Stimulated activated CD8-positive, alpha-beta memory T cell treated with anti-CD3 and anti-CD28 coated beads, Interleukin-12 subunit alpha, Interleukin-12 subunit beta, amount 100 ng/mL, for 1 hour (primary cell): ENCODE data around the gene STIL.
"Not testable (repeated sequence)": the region's sequence is repeated elsewhere in the genome, so short reads cannot be mapped to it uniquely, and the experiment has no call there.

ENCODE experiments used
- DNase-seq: peaks from one replicate; pipeline ENCODE4 v3.0.0-alpha.2; 2020; ENCODE audit warnings: low read depth

The STIL gene

DNA sequence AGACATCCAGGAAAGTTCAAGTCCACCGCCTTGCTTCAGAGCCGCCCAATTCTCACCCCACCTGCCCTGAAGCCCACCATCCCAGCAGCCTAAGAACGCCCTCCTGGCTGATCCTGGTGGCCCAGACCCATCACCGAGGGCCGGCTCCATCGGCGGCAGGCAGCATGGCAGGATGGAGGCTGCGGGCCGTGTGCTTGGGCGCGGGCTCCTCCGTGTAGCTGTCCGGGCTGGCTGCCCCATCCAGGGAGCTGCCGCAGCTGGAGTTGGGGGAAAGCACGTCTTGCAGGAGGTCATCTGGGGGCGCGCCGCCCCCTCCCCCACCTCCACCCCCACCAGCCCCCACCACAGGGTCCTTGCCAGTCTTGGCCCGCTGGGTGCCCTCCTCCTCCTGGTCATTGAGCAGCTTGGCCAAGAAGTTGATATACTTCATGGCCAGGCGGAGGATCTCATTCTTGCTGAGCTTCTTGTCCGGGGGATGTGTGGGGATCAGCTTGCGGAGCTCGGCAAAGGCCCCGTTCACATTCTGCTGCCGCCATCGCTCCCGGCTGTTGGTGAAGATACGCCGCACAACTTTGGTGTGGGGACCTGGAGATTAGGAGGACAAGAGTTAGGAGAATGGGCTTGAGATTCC, 94.2 kb downstream of the STIL start:
- DNase-seq = no peak

DNA sequence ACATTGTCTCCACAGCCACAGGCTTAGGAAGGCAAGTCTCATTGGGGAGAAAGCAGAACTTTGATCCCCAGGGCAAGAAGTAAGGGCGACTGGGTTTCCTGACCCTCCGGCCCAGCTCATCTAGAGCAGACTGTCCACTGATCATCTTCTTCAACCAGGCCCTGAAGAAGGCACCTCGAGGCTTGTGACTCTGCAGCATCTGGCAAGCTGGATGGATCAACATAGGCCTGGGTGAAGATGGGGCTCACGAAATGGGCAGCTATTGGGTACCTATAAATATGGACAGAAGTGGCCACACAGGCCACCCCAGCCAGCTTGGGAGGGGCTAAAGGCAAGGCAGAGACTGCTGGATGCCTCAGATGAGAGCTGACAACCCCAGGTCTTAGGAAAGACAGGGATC, 94.9 kb downstream of the STIL start:
- DNase-seq = no peak

DNA sequence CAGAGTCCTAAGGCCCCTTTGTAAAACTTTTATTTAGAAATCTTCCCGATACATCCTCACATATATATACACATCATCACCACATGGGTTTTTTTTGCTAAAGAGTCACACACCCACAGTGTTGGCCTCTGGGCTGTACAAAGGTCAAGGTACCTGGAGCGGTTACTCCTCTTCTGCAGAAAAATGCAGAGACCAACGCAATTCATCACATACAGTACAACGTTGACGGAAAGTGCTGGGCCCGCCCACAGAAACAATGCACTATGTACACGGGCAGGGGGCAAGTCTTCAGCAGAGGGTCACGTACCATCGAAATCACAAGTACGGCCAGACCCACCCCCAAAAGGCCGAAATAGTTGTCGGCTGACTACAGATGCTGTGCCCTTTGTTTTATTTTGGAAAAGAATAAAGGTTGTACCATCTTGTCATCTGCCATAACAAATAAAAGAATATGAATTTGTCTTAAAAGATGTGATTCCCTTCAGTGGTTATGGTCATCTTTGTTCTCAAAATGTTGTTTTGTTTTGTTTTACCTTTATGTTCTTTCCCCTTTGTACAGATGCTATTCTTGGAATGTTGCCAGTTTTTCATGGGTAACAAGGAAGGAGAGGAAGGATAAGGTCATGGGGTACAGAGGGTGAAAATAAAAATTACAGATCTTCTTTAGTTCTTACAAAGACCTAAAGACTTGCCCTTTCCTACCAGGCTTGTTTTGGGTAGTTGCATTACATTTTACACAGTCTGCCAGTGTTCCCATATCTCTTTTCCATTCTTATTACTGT, 97.5 kb downstream of the STIL start:
- no peak for DNase-seq

DNA sequence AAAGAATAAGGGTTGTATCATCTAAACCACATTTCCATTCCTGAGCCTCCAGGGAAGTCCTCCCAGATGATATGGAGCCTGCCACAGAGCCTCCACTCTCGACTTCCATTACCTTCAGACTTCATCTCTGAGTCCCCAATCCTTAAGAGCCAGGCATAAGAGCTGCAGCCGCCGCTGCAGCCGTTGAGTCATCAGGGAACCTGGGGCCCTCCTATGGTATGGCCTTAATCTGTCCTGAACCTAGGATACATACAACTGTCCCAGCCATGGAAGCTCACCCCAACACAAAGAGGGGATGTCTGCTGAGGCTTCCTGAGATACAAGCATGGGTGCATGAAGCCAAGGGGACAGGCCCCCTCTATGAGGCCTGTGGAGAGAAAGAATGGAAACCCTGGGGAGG, 98.2 kb downstream of the STIL start:
- no peak for DNase-seq

DNA sequence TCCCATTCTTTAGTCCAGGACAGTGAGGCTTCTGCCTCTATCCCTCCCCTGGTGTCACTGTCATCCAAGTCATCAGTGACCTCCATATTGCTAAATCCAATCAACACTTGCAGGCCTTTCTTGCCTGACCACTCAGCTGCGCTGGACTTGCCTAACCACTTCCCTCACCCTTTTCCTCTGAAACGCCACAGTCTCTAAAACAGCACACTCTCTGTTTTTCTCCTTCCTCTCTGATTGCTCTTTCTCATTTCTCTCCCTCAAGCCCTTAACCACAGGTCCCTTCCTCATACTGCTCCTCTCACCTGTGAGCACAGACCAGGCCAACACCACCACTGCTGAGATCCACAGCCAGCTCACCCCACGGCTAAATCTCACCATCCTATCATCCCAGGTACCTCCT, 99.4 kb downstream of the STIL start:
- no peak for DNase-seq

DNA sequence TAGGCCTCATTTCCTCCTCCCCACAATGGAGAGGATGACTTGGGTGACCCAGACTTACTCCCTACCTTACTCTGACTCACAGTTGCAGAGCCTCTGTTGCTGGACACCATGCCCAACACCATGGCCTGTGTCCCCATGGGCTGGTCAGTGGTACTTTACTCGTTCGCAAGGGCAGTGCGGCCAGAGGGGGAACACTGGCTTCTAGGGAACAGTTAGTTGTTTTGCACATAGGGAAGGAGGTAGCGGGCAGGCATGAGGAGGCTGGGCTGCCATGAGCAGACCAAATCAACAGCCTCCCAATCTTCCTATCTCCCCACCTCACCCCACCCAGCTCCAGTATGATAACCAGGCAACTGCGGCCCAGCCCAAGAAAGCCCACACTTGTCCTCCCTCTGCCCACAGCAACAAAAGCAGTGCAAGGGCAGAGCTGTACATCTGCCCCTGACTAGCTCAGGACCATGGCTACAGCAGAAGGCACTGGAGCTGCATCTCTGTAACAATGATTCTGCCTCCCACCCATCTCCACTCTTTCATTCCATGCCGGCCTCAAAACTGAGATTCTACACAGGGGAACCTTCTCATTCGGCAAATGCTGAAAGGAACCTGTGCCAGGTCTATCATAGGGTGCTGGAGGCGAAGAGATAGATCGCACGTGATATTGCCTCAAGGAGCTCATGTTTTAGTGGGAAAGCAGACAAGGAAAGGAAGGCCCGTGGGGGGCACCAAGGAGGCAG, 100.5 kb downstream of the STIL start:
- DNase-seq = no peak

DNA sequence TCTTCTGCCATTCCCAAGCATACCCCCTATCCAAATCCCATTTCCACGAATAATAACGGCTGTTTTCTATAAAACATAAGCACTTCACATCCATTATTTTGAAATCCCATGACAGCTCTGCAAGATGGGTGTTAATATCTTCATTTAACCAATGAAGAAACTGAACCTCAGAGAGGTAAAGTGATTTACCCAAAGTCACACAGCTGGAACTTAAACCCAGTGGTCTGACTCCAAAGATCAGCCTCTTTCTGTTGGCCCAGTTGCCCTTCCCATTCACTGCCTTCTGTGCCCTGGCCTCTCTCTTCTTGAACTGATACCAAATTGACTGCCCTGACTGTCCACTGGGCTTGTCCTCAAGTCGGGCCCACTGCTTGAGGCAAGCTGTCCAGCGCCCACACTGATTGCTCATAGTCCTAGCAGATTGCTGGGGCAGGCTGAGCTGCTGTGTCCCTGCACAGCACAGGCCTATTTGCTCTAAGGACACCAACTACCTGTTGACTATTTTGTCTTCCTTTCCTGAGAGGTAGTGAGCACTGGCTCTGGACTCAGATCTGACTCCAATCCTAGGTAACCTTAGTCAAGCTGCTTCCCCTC, 101.2 kb downstream of the STIL start:
- no peak for DNase-seq

DNA sequence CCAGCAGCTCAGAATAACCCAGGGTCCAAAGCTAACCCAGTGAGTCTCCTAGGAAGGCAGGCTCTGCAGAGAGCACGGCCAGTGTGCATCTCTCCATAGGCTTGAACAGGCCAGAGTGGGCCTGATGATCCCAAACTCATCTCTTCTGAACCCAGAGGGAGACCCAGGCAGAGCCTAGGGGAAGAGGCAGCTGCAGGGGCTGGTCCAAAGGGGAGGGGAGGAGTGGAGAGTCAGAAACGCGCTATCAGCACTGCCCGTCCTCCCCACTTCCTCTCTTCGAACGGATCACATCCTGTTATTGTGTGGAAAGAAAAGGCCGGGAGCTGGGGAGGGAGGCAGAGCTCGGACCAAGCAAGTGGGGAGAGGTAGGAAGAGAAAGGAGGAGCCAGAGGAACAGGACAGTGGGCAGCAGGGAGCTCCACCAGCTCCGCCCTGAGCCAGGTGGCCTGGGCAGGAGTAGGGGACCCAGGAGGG, 102.1 kb downstream of the STIL start:
- DNase-seq = no peak

DNA sequence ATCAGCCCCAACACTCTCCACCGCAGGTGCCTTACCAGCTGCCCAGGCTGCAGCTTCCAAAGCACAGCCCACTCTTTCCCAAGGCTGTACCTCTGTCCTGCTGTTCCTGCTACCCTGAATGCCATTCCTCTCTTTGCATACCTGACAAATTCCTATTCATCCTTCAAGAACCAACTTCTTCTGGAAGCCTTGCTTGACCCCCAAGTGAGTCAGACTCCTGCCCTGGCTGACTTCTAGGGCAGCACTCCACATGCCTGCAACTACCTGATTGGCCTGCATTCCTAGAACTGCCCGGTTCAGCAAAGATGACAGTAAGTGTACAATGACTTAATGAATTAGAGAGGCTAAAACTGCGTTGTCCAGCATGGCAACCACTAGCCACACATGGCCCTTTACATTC, 103.3 kb downstream of the STIL start:
- DNase-seq = no peak

DNA sequence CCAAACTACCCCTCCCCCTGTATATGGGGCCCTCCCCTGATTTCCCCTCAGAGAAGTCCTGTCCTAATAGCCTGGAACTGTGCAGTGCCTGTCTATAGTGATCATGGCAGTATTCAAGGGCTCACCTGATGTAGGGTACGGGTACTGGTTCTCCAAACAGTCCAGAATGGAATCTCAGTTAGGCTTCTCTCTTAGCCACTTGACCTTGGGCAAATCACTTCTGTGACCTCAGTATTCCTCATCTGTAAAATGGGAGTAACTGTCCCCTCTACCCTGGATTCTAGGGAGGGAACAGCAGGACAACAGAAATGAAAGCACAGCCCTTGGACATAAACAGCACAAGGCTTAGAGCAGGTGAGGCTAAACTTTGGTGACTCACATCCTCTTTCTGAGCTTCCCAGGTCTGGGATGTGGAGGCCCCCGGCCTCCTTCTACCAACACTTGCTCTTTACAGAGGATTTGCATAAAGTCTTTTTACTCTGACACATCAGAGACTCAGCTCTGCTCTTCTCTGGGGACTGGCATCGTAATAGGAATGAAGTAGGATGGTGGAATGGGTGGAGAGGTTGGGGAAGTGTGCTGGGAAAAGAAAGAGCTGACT, 104.1 kb downstream of the STIL start:
- no peak for DNase-seq

DNA sequence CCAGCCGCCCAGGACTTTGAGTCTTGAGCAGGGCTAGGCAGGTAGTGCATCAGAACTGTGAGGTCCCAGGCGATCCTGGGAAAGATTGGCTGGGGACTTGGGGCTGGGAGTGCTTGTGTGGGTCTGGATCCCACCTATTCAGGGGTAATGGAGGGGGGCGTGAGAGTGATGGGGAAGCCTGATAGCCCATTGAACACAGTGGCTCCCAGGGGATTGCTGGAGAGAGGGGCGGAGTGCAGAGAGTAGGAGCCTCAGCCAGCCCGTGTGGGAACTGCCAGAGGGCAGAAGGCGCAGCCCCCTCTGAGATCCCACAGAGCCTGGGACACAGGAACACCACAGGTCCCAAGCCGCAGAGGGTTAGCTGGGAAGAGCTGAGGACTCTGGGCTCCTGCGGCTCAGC, 104.9 kb downstream of the STIL start:
- DNase-seq = no peak

DNA sequence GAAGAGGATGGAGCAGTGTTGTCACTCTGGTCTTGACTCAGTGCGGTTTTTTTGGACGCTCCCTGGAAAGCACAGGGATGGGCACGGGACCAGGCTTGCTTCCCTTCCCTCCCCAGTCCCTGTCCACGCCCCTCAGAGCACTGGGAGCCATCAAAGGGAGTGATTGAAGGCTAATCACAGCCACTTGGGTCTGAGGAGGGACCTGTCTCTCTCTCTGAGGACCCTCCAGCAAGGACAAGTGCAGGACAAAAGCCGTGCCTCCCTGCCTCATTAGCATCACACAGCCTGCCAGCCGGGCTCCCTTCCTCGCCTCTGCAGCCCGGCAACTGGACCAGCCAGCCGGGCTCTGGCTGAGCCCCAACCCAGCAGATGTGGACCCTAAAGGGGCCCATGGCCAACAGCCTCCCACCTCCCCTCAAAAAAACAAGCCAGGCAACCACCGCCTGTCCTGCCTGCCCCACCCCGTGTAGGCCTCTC, 105.5 kb downstream of the STIL start:
- DNase-seq = no peak

DNA sequence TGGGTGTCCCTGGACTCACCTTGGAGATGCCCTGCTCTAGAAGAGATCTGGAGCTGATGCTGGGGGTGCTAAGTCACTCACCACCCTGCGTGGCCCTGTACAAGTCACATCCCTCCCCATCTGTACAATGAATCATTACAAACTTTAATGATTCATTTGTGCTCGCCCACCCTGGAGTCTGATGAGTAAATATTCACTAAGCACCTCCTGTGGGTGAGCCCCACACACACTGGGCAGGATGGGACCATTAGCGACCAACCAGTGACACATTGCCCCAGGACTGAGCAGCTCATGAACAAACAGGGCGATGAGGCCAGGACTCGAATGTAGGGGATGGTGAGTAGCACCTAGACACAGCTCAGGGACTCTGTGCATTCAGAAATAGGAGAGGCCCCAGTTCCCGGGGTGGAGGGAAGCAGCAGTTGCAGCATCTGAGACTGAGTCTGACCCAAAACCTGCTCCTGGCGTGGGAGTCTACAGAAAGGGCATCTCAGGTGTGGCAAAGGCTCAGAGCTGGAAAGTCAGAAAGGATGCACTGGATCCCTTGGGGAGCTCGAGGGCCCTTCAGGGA, 106.1 kb downstream of the STIL start:
- no peak for DNase-seq

DNA sequence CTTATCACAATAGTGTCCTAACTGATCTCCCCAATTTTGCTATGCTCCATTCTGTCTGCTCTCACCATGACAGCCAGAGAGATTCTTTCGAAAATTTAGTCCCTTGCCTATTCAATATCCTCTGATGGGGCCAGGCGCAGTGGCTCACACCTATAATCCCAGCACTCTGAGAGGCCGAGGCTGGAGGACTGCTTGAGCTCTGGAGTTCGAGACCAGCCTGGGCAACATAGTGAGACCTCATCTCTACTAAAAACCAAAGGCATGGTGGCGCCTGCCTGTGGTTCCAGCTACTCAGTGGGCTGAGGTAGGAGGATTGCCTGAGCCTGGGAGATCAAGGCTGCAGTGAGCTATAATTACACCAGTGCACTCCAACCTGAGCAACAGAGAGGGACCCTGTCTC, 108.0 kb downstream of the STIL start:
- DNase-seq = no peak

DNA sequence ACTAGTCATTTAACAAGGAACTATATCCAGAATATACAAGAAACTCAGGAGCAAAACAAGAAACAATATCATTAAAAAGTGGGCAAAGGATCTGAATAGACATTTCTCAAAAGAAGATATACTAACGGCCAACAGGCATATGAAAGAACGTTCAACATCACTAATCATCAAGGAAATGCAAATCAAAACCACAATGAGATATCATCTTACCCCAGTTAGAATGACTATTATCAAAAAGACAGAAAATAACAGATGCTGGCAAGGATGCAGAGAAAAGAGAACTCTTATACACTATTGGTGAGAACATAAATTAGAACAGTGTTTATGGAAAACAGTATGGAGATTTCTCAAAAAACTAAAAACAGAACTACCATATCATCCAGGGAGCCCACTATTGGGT, 110.4 kb downstream of the STIL start:
- DNase-seq = not testable (repeated sequence)

DNA sequence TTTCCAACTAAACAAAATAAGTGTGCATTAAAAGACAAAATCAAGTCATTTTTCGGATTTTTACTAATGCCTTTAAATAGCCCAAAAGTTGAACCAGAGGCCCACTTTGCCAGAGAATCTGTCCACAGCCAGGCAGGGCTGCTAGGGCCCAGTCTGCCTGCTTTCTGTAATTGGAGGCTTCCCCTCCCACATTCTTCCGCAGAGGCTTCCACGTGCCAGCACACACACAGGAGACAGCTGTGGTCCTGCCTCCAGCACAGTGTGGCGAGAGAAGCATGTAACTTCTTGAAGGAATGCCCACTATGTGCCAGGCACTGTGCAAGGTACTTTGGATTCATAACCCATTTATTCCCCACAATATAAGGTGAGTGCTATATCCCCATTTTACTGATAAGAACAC, 112.8 kb downstream of the STIL start:
- no peak for DNase-seq
